NT2/D1 (cell line): Measurements from ENCODE around the gene ABLIM1.

Experiments used
- DNase-seq: peaks from one replicate; pipeline ENCODE4 v3.0.0-alpha.2; 2011; ENCODE audit warnings: low read depth, low spot score
- H3K27me3 ChIP-seq: 2 replicates; pipeline ENCODE4 v1.6.0; 2011; ENCODE audit warnings: mild to moderate bottlenecking; ENCODE audit not compliant: insufficient read length, insufficient read depth
- H3K36me3 ChIP-seq: 2 replicates; pipeline ENCODE4 v1.6.1; 2011; ENCODE audit warnings: mild to moderate bottlenecking, low read length, mixed read lengths; ENCODE audit not compliant: insufficient read depth, insufficient read length
- H3K4me1 ChIP-seq: 2 replicates; pipeline ENCODE4 v1.5.1; 2011; ENCODE audit not compliant: insufficient read depth, insufficient read length
- H3K4me3 ChIP-seq: 2 replicates; pipeline ENCODE4 v1.5.1; 2011; ENCODE audit warnings: low read depth; ENCODE audit not compliant: insufficient read length
- H3K9ac ChIP-seq: 2 replicates; pipeline ENCODE4 v1.6.0; 2011; ENCODE audit warnings: low read depth; ENCODE audit not compliant: insufficient read length
- H3K9me3 ChIP-seq: 2 replicates; pipeline ENCODE4 v1.5.1; 2011; ENCODE audit warnings: mild to moderate bottlenecking, low read length; ENCODE audit not compliant: insufficient read depth
- SUZ12 ChIP-seq: IDR thresholded peaks from 2 replicates; pipeline ENCODE4 v1.6.1; 2011; ENCODE audit not compliant: insufficient read length, insufficient read depth; ENCODE audit errors: extremely low read depth
- YY1 ChIP-seq: IDR thresholded peaks from 2 replicates; pipeline ENCODE4 v1.6.1; 2011; ENCODE audit not compliant: insufficient read length, insufficient read depth
- ZNF274 ChIP-seq: IDR thresholded peaks from 2 replicates; pipeline ENCODE4 v1.6.1; 2011; ENCODE audit warnings: mild to moderate bottlenecking, low read depth, low read length

Gene ABLIM1

DNA sequence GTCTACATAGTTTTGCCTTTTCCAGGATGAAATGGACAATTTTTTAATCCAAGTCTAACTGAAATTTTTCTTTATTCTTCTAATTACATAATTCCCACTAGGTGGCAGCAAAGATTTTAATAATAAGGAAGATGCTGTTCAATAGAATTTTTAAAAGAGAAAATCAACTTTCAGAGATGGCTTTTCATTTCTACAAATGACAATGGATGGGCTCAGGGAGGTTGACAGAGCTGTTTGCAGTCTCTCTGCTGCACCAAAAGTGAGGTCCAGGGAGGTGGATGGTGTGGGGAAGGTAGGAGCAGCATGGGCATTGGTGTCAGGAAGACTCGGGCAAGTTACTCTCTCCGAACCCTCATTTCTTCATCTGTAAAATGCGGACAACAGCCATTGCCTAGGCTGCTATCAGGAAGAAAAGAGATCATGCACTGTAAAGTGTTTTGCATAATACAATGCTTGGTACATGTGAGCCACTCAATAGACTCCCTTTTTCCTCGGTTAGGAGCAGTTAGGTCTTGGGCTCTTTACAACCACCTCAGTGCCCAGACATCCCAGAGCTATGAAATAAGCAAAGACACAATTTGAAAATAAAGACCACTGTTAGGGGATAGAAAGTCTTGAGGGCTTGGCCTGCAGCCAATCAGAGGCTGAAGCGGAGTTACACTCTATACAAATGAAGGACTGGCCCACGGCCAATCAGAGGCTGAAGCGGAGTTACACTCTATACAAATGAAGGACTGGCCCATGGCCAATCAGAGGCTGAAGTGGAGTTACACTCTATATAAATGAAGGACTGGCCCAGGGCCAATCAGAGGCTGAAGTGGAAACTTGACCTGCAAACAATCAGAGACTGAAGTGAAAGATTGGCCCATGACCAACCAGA lies 107.1 kb downstream of the ABLIM1 start:
- Histone ChIP-seq H3K27me3 (no peaks in the 10 kb centered on the region), H3K36me3 (peaks cover 14% of the 10 kb centered on the region), H3K9me3 (no peaks in the 10 kb centered on the region), H3K9ac (no peak overlapping the region), H3K4me1 (no peaks in the 10 kb centered on the region), H3K4me3 (no peak overlapping the region)
- TF ChIP-seq SUZ12 (no peak), ZNF274 (no peak), YY1 (no peak)
- no peak for DNase-seq

DNA sequence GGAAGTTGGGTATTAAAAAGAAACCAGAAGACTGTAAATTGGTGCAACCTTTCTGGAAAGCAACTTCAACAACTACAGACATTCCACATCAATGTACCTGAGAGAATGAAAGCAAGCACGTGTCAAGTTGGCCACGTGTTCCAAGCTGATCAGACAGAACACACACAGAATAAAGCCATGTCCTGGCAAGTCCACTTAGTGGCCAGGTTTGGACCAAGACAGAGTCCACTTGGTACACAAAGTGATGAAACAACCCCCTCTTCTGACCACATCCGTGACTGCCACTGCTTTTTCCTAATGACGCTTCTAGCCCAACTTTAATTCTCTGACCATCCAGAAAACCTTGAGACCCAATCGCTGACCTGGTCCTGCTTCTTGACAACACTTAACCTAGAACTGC lies 109.4 kb downstream of the ABLIM1 start:
- H3K27me3 ChIP-seq = no peaks in the 10 kb centered on the region
- no peaks in the 10 kb centered on the region for H3K9me3 ChIP-seq
- peaks cover 28% of the 10 kb centered on the region for H3K36me3 ChIP-seq
- H3K4me1 ChIP-seq = no peaks in the 10 kb centered on the region
- DNase-seq = no peak
- H3K9ac ChIP-seq = no peak overlapping the region
- no peak overlapping the region for H3K4me3 ChIP-seq
- no peak for TF ChIP-seq SUZ12

DNA sequence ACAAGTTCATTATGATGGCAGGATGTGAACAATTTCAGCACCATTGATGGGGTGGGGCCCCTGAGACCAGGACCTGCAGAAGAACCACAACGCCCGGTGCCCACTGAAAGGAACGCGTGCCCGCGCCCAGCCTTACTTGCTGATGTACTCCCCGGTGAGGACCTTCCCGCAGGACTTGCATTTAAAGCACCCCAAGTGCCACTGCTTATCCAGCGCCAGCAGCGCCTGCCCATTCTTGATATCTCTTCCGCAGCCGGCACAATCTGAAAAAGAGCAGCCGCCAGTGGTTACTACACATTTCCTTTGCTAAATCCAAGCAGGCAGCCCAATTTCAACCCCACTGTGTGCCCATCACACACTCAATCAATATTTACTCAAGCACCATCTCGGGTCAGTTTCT lies 110.6 kb downstream of the ABLIM1 start:
- no peaks in the 10 kb centered on the region for H3K4me1 ChIP-seq
- H3K36me3 ChIP-seq = peaks cover 34% of the 10 kb centered on the region
- H3K9me3 ChIP-seq = no peaks in the 10 kb centered on the region
- no peak for DNase-seq
- H3K9ac ChIP-seq = no peak overlapping the region
- TF ChIP-seq SUZ12 = no peak
- no peak for TF ChIP-seq YY1
- no peak for TF ChIP-seq ZNF274
- no peak overlapping the region for H3K4me3 ChIP-seq
- no peaks in the 10 kb centered on the region for H3K27me3 ChIP-seq

DNA sequence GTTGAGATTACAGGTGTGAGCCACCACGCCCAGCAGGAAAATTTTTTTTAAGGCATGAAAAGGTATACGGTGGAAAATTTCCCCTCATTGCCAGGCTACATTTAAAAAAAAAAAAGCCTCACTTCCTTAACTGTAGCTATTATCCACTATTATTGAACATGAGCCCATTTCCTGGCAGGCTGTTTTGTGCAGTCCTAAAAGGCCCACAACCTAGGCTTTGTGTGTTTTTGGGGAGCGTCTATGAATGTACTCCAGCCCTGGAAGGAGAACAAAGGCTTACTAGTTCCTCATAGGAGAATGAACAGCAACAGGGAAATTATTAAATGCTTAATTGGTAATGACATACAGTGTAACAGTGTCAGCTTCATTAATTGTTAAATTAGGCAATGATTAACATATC lies 111.0 kb downstream of the ABLIM1 start:
- Histone ChIP-seq H3K4me3 (no peak overlapping the region), H3K9me3 (no peaks in the 10 kb centered on the region), H3K36me3 (peaks cover 34% of the 10 kb centered on the region), H3K9ac (no peak overlapping the region), H3K4me1 (no peaks in the 10 kb centered on the region), H3K27me3 (no peaks in the 10 kb centered on the region)
- TF ChIP-seq YY1 (no peak), SUZ12 (no peak), ZNF274 (no peak)
- no peak for DNase-seq

DNA sequence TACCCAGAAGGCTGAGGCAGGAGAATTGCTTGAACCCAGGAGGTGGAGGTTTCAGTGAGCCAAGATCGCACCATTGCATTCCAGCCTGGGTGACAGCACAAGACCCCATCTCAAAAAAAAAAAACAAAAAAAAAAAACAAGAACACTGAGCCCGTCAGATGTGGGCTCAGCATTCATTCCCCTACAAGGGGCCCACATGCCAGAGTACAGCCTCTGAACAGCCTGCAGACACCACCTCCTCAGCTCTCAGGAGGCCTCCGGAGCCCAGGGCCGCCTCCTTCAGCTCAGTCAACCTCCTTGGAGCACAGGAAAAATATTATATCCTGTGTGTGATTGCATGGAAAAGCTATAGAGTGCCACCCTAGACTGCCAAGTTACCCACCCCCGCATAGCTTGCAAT lies 112.3 kb downstream of the ABLIM1 start:
- Histone ChIP-seq H3K36me3 (peaks cover 27% of the 10 kb centered on the region), H3K4me3 (no peak overlapping the region), H3K27me3 (no peaks in the 10 kb centered on the region), H3K4me1 (peaks cover 2% of the 10 kb centered on the region), H3K9ac (no peak overlapping the region), H3K9me3 (no peaks in the 10 kb centered on the region)
- no peak for TF ChIP-seq YY1
- TF ChIP-seq SUZ12 = no peak
- no peak for TF ChIP-seq ZNF274
- no peak for DNase-seq

DNA sequence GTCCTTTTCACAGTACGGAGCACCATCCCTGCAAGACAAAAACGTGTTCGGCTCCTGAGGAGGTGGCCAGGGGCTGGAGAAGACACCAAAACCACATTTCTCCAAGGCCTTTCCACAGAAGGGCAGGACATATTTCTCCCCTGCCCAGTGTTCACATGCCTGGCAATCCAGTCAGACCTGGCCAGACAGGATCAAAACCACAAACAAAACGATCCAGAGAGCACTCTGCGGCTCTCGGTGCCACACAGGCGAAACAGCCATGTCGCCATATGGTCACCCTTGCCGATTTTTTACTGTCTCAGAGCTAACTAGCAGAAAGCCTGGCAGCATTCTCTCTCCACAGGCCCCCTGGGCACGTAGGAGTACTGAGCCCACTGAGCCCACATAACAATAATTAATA lies 113.0 kb downstream of the ABLIM1 start:
- no peak for DNase-seq
- H3K27me3 ChIP-seq = no peaks in the 10 kb centered on the region
- no peaks in the 10 kb centered on the region for H3K9me3 ChIP-seq
- H3K4me3 ChIP-seq = no peak overlapping the region
- H3K4me1 ChIP-seq = peaks cover 3% of the 10 kb centered on the region
- peaks cover 27% of the 10 kb centered on the region for H3K36me3 ChIP-seq
- TF ChIP-seq YY1 = no peak
- no peak for TF ChIP-seq SUZ12
- no peak for TF ChIP-seq ZNF274
- H3K9ac ChIP-seq = no peak overlapping the region

DNA sequence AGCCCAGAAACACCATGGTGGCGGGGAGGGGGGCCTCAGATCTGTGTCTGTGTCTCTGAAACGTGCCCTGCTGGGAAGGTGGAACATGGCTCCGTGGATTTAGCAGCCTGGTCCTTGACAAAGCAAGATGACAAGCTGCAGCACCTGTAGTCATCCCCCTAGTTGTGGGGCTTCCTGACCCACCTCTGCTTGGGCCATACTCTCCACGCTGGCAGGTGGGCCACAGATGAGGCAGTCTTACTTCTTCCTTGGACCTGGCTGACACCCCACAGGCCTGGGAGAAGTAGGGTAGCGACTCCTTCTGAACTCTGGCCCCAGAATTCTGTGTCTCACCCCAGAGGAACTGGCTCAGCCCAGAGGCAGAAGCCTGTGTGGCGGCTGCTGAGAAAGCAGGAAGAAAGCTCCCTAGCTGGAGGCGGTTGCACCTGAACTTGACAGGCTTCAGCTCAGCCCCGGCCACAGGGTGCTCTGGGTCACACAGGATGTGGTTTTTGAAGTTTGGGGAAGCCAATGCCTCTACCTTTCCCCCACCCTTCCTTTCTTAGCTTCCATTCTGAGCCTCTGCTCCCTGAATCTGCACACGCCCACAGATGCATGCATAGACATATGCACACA lies 113.9 kb downstream of the ABLIM1 start:
- TF ChIP-seq ZNF274 (no peak), YY1 (no peak), SUZ12 (no peak)
- DNase-seq = no peak
- no peaks in the 10 kb centered on the region for H3K9me3 ChIP-seq
- H3K9ac ChIP-seq = no peak overlapping the region
- peaks cover 27% of the 10 kb centered on the region for H3K36me3 ChIP-seq
- H3K4me1 ChIP-seq = peaks cover 3% of the 10 kb centered on the region
- H3K4me3 ChIP-seq = no peak overlapping the region
- H3K27me3 ChIP-seq = no peaks in the 10 kb centered on the region
